Measurements from ENCODE around the gene NELFCD. TPM values are rescaled to one million over a fixed set of nuclear protein-coding genes. Genes with fewer than 3 reads are reported as not detected.

NELFCD gene
- total and polyA plus RNA-seq, 9 of the 15 experiments (the other 6 are each of a cell fraction or from before 2014, with no cell fraction given), result 11.7 to 163 (median 96.5) TPM

GRCh38 chr20:58980711-58981627, at the start of gene NELFCD (continued):
- no peak for TF ChIP-seq HBP1 (CRISPR knock-in tag; IDR thresholded peaks at IDR 0.05)
- peak; percentile 39; the same call in 1 of the 2 replicates for TF ChIP-seq ZNF592 (IDR thresholded peaks at IDR 0.05)
- no peak for TF ChIP-seq EZH2 (IDR thresholded peaks at IDR 0.05; ENCODE audit: borderline replicate concordance, low read depth, low read length)
- no peak for TF ChIP-seq BRCA1 (IDR thresholded peaks at IDR 0.05)
- no peak for TF ChIP-seq BRCA1 (CRISPR knock-in tag; IDR thresholded peaks at IDR 0.05)
- TF ChIP-seq EWSR1 (IDR thresholded peaks at IDR 0.05; ENCODE audit: borderline replicate concordance, low read depth, partially characterized antibody), result no peak
- no peak for TF ChIP-seq NFIX (CRISPR knock-in tag; IDR thresholded peaks at IDR 0.05; ENCODE audit: low read depth)
- TF ChIP-seq PHF20 (IDR thresholded peaks at IDR 0.05; ENCODE audit: partially characterized antibody), result peak; percentile 18
- TF ChIP-seq NR4A1 (CRISPR knock-in tag; IDR thresholded peaks at IDR 0.05), result no peak
- TF ChIP-seq NR4A1 (tag; IDR thresholded peaks at IDR 0.05), result no peak
- no peak for TF ChIP-seq ZNF274 (IDR thresholded peaks at IDR 0.05; ENCODE audit: borderline replicate concordance, low read depth, low read length)
- 0 out of 2 replicates have a peak, but pooled peaks have one; percentile 28 for TF ChIP-seq MBD2 (IDR thresholded peaks at IDR 0.05; ENCODE audit: borderline replicate concordance, low read depth)
- no peak for TF ChIP-seq TAF9B (IDR thresholded peaks at IDR 0.05; ENCODE audit: partially characterized antibody)
- TF ChIP-seq NFE2L1 (tag; IDR thresholded peaks at IDR 0.05; ENCODE audit: borderline replicate concordance, low read depth), result no peak
- peak; percentile 20 for TF ChIP-seq SAP30 (IDR thresholded peaks at IDR 0.05; ENCODE audit: borderline replicate concordance, insufficient read depth, low read depth, low read length, poor library complexity, severe bottlenecking)
- TF ChIP-seq TCF7 (IDR thresholded peaks at IDR 0.05; ENCODE audit: borderline replicate concordance), result peak; percentile 87
- TF ChIP-seq POLR2B (IDR thresholded peaks at IDR 0.05; ENCODE audit: low read depth, partially characterized antibody), result peak; percentile 71
- no peak for TF ChIP-seq CBX8 (IDR thresholded peaks at IDR 0.05; ENCODE audit: borderline replicate concordance, extremely low read depth, low read depth, low read length, poor library complexity, severe bottlenecking)
- peak; percentile 89 for TF ChIP-seq MYC (IDR thresholded peaks at IDR 0.05; ENCODE audit: low read depth, low read length)
- no peak; the same call in 1 of the 2 replicates for TF ChIP-seq MYC (CRISPR knock-in tag; IDR thresholded peaks at IDR 0.05; ENCODE audit: borderline replicate concordance, low read depth)
- TF ChIP-seq PRMT5 (CRISPR knock-in tag; IDR thresholded peaks at IDR 0.05), result no peak
- no peak for TF ChIP-seq NFRKB (IDR thresholded peaks at IDR 0.05; ENCODE audit: low read depth)
- peak; percentile 88 to 92 for TF ChIP-seq NRF1 (conservative IDR thresholded peaks at IDR 0.05 in 1 of 2, IDR thresholded peaks at IDR 0.05 in 1 of 2)
